ENCODE measurements around the gene MPP2. TPM values are rescaled to one million over a fixed set of nuclear protein-coding genes. Genes with fewer than 3 reads are reported as not detected.
A peak's percentile ranks its signal among the peaks of the same experiment; 100 is the strongest.

Gene MPP2
- total RNA-seq, 5 donors from 2014 or later (not counting 1 experiment from before 2014, with no cell fraction given) = 1.6 to 5.6 (median 3.2) TPM

DNA sequence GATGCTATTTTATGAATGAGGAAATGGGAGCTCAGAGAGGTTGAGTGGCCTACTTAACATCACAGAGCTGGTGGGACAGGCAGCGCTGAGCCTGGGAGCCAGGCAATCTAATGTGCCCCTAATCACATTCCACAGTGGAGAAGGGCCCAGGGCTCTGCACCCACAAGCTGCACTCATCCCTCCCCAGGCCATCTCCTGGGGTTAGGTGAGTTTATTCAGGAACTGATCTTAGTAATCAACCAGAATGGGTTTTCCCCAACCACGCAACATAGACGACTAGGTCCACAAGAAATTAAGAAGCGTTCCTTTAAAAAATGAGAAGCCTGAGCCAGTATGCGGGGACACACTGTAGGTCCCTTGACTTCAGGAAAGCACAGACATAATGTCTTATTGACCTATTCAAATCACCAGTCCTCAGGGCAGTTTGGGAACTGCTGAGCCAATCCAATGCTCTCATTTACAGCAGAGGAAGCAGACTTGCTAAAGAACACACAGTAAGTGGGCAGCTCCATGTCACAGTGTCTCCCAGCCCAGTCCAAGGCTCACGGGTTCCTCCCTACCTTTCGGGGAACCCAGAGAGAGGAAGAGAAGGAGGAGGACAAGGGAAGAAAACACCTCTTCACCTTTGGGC is 76.7 kb downstream of the MPP2 start:
- ATAC-seq (replicated peaks in 1 of 4) (no peak), DNase-seq (peak in 1 of 35 experiments; percentile 6)
- Mint-ChIP-seq H3K27ac (no peak overlapping the region), H3K9me3 (no peaks in the 10 kb centered on the region), H3K27me3 (peaks cover 13 to 25% of the 10 kb centered on the region in 2 donors), H3K4me1 (peaks cover 12 to 21% (median 16%) of the 10 kb centered on the region in 3 donors), H3K36me3 (no peaks in the 10 kb centered on the region), H3K4me3 (peak overlapping the region; percentile 11 to 86 (median 61))
- peaks cover 0 to 29% of the 10 kb centered on the region in 2 experiments for H3K27me3 ChIP-seq (replicated peaks in 1 of 2; ENCODE audit: control insufficient read depth in 2 of 2, extremely low read depth in 1 of 2, insufficient read depth in 2 of 2, low read length in 1 of 2)
- no peaks in the 10 kb centered on the region for H3K36me3 ChIP-seq (ENCODE audit: control insufficient read depth in 2 of 2, extremely low read depth in 1 of 2, insufficient read depth in 1 of 2, low read length in 1 of 2)
- H3K4me1 ChIP-seq (ENCODE audit: control insufficient read depth in 1 of 2, extremely low read depth in 1 of 2, insufficient read depth in 2 of 2, low read length in 2 of 2) = peaks cover 2 to 13% of the 10 kb centered on the region in 2 experiments
- no peak overlapping the region for H3K4me3 ChIP-seq (ENCODE audit: control insufficient read depth in 1 of 2, extremely low read depth in 1 of 2, low read length in 1 of 2)
- WGBS (ENCODE audit: insufficient coverage) = 31% methylated on average over 4 of the region's 7 CpGs
- no peaks in the 10 kb centered on the region for H3K9me3 ChIP-seq
- CTCF ChIA-PET = no interaction called here
- POLR2A ChIA-PET = no interaction called here
- H3K27ac ChIP-seq (ENCODE audit: low read length) = no peak overlapping the region

- Histone ChIP-seq H3K4me3 (ENCODE audit: control insufficient read depth in 1 of 2, extremely low read depth in 1 of 2, low read length in 1 of 2) (no peak overlapping the region), H3K27me3 (replicated peaks in 1 of 2; ENCODE audit: control insufficient read depth in 2 of 2, extremely low read depth in 1 of 2, insufficient read depth in 2 of 2, low read length in 1 of 2) (peaks cover 0 to 20% of the 10 kb centered on the region in 2 experiments), H3K27ac (ENCODE audit: low read length) (no peak overlapping the region), H3K4me1 (ENCODE audit: control insufficient read depth in 1 of 2, extremely low read depth in 1 of 2, insufficient read depth in 2 of 2, low read length in 2 of 2) (peaks cover 2 to 13% of the 10 kb centered on the region in 2 experiments), H3K9me3 (no peaks in the 10 kb centered on the region), H3K36me3 (ENCODE audit: control insufficient read depth in 2 of 2, extremely low read depth in 1 of 2, insufficient read depth in 1 of 2, low read length in 1 of 2) (no peaks in the 10 kb centered on the region)
- no peak for DNase-seq
- Mint-ChIP-seq H3K4me3 (no peak overlapping the region), H3K9me3 (no peaks in the 10 kb centered on the region), H3K36me3 (no peaks in the 10 kb centered on the region), H3K27me3 (peaks cover 13 to 19% of the 10 kb centered on the region in 2 donors), H3K4me1 (peaks cover 12 to 21% (median 16%) of the 10 kb centered on the region in 3 donors), H3K27ac (no peak overlapping the region)
- WGBS (ENCODE audit: insufficient coverage) = 82% methylated on average over 5 of the region's 14 CpGs
- ChIA-PET POLR2A (no interaction called here), CTCF (no interaction called here)
- ATAC-seq (replicated peaks in 1 of 4) = no peak
Observed at GRCh38 chr17:43829738-43830137, 77.6 kb downstream of the MPP2 start.

DNA sequence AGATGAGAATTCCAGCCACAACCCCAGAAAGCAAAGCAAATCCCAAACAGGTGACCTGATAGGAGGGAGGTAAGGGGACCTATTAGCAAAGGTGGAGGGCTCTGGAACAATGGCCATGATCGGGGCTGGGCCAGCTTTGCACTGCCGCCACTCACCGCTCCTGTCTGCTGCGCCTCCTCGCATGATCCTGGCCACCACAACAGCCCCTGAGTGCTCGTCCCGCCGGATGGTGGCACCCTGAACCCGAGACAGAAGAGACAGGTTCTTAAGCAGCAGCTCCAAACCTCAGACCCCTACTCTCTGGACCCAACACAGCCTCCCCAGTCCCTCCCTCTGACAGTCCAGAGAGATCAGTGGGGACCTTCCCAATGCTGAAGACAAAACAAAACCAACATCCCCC is 79.7 kb downstream of the MPP2 start:
- Mint-ChIP-seq H3K27ac (no peak overlapping the region), H3K4me1 (peaks cover 3 to 9% (median 8%) of the 10 kb centered on the region in 3 donors), H3K9me3 (no peaks in the 10 kb centered on the region), H3K36me3 (no peaks in the 10 kb centered on the region), H3K27me3 (peaks cover 0 to 4% of the 10 kb centered on the region in 2 donors), H3K4me3 (no peak overlapping the region)
- Histone ChIP-seq H3K27ac (ENCODE audit: low read length) (no peak overlapping the region), H3K9me3 (no peaks in the 10 kb centered on the region), H3K27me3 (replicated peaks in 1 of 2; ENCODE audit: control insufficient read depth in 2 of 2, extremely low read depth in 1 of 2, insufficient read depth in 2 of 2, low read length in 1 of 2) (peaks cover 0 to 6% of the 10 kb centered on the region in 2 experiments), H3K4me3 (ENCODE audit: control insufficient read depth in 1 of 2, extremely low read depth in 1 of 2, low read length in 1 of 2) (no peak overlapping the region), H3K36me3 (ENCODE audit: control insufficient read depth in 2 of 2, extremely low read depth in 1 of 2, insufficient read depth in 1 of 2, low read length in 1 of 2) (no peaks in the 10 kb centered on the region), H3K4me1 (ENCODE audit: control insufficient read depth in 1 of 2, extremely low read depth in 1 of 2, insufficient read depth in 2 of 2, low read length in 2 of 2) (peaks cover 0 to 5% of the 10 kb centered on the region in 2 experiments)
- no peak for DNase-seq
- 91% methylated on average over 9 of the region's 9 CpGs for WGBS (ENCODE audit: insufficient coverage)
- POLR2A ChIA-PET = no interaction called here
- CTCF ChIA-PET = no interaction called here
- no peak for ATAC-seq (replicated peaks in 1 of 4)

- ATAC-seq (replicated peaks in 1 of 4) (no peak), DNase-seq (no peak)
- H3K9me3 Mint-ChIP-seq = no peaks in the 10 kb centered on the region
- peaks cover 0 to 6% (median 2%) of the 10 kb centered on the region in 3 donors for H3K4me1 Mint-ChIP-seq
- no peaks in the 10 kb centered on the region for H3K36me3 ChIP-seq (ENCODE audit: control insufficient read depth in 2 of 2, extremely low read depth in 1 of 2, insufficient read depth in 1 of 2, low read length in 1 of 2)
- ChIA-PET POLR2A (no interaction called here), CTCF (no interaction called here)
- H3K27me3 Mint-ChIP-seq = peaks cover 0 to 2% of the 10 kb centered on the region in 2 donors
- H3K4me3 Mint-ChIP-seq = no peak overlapping the region
- H3K27ac ChIP-seq (ENCODE audit: low read length) = no peak overlapping the region
- 89% methylated on average over 5 of the region's 7 CpGs for WGBS (ENCODE audit: insufficient coverage)
- no peak overlapping the region for H3K27ac Mint-ChIP-seq
- no peak overlapping the region for H3K4me3 ChIP-seq (ENCODE audit: control insufficient read depth in 1 of 2, extremely low read depth in 1 of 2, low read length in 1 of 2)
- H3K9me3 ChIP-seq = no peaks in the 10 kb centered on the region
- no peaks in the 10 kb centered on the region for H3K36me3 Mint-ChIP-seq
- H3K27me3 ChIP-seq (replicated peaks in 1 of 2; ENCODE audit: control insufficient read depth in 2 of 2, extremely low read depth in 1 of 2, insufficient read depth in 2 of 2, low read length in 1 of 2) = no peaks in the 10 kb centered on the region
- H3K4me1 ChIP-seq (ENCODE audit: control insufficient read depth in 1 of 2, extremely low read depth in 1 of 2, insufficient read depth in 2 of 2, low read length in 2 of 2) = no peaks in the 10 kb centered on the region
Observed at GRCh38 chr17:43826206-43826605, 81.1 kb downstream of the MPP2 start.

- POLR2A ChIA-PET = no interaction called here
- Histone ChIP-seq H3K27ac (ENCODE audit: low read length) (no peak overlapping the region), H3K4me3 (ENCODE audit: control insufficient read depth in 1 of 2, extremely low read depth in 1 of 2, low read length in 1 of 2) (no peak overlapping the region), H3K27me3 (replicated peaks in 1 of 2; ENCODE audit: control insufficient read depth in 2 of 2, extremely low read depth in 1 of 2, insufficient read depth in 2 of 2, low read length in 1 of 2) (no peaks in the 10 kb centered on the region), H3K9me3 (no peaks in the 10 kb centered on the region), H3K36me3 (ENCODE audit: control insufficient read depth in 2 of 2, extremely low read depth in 1 of 2, insufficient read depth in 1 of 2, low read length in 1 of 2) (no peaks in the 10 kb centered on the region), H3K4me1 (ENCODE audit: control insufficient read depth in 1 of 2, extremely low read depth in 1 of 2, insufficient read depth in 2 of 2, low read length in 2 of 2) (no peaks in the 10 kb centered on the region)
- CTCF ChIA-PET = no interaction called here
- H3K9me3 Mint-ChIP-seq = no peaks in the 10 kb centered on the region
- H3K36me3 Mint-ChIP-seq = no peaks in the 10 kb centered on the region
- ATAC-seq (replicated peaks in 1 of 4) = no peak
- H3K27ac Mint-ChIP-seq = no peak overlapping the region
- no peaks in the 10 kb centered on the region for H3K27me3 Mint-ChIP-seq
- WGBS (ENCODE audit: insufficient coverage) = 86% methylated on average over 11 of the region's 12 CpGs
- no peak for DNase-seq
- no peaks in the 10 kb centered on the region for H3K4me1 Mint-ChIP-seq
- H3K4me3 Mint-ChIP-seq = no peak overlapping the region
Observed at GRCh38 chr17:43825567-43825966, 81.8 kb downstream of the MPP2 start.

Other genes with a start within 250 kb of the MPP2 start
- 1 to 10 TPM; 2.9 to 5.5 (median 3.6) TPM for gene MEOX1, start 245.6 kb downstream of the MPP2 start, total RNA-seq
- not detected for gene SOST, start 148.7 kb downstream of the MPP2 start, total RNA-seq
- 1 to 10 TPM; 8.1 to 9.8 (median 9.6) TPM for gene DUSP3, start 128.6 kb downstream of the MPP2 start, total RNA-seq
- not detected for gene CFAP97D1, start 127.1 kb downstream of the MPP2 start, total RNA-seq
- under 1 TPM in 4 of 5 donors, not detected in 1; 0.32 to 0.60 (median 0.44) TPM for gene MPP3, start 74.4 kb downstream of the MPP2 start, total RNA-seq
- not detected for gene CD300LG, start 60.4 kb downstream of the MPP2 start, total RNA-seq
- not detected for gene PPY, start 34.9 kb upstream of the MPP2 start, total RNA-seq
- not detected for gene PYY, start 46.4 kb upstream of the MPP2 start, total RNA-seq
- 1 to 10 TPM in 4 of 5 donors, under 1 TPM in 1; 0.35 to 2.4 (median 1.8) TPM for gene NAGS, start 97.1 kb upstream of the MPP2 start, total RNA-seq
- gene TMEM101, start 107.4 kb upstream of the MPP2 start, total RNA-seq = 10 to 100 TPM; 13.4 to 32.4 (median 26.6) TPM
- 10 to 100 TPM; 29.4 to 39.0 (median 37.1) TPM for gene LSM12, start 159.1 kb upstream of the MPP2 start, total RNA-seq
- gene G6PC3, start 163.2 kb upstream of the MPP2 start, total RNA-seq = 10 to 100 TPM in 4 of 5 donors, 1 to 10 TPM in 1; 9.4 to 19.0 (median 16.2) TPM
- gene HDAC5, start 216.1 kb upstream of the MPP2 start, total RNA-seq = 10 to 100 TPM; 68.6 to 81.4 (median 72.8) TPM
- gene HROB, start 234.4 kb upstream of the MPP2 start, total RNA-seq = 1 to 10 TPM in 4 of 5 donors, under 1 TPM in 1; 0.73 to 3.4 (median 1.1) TPM

All from T-cell (primary cell).